Stimulated activated CD4-positive, alpha-beta T cell treated with anti-CD3 and anti-CD28 coated beads, Interleukin-15, amount 100 ng/mL, for 48 hours (primary cell): ENCODE data around the gene FAM98C.
"Not testable (repeated sequence)": the region's sequence is repeated elsewhere in the genome, so short reads cannot be mapped to it uniquely, and the experiment has no call there.

Source experiments
- DNase-seq, 2 donors: peaks; one replicate each; pipeline ENCODE4 v3.0.0-alpha.2; 2020; ENCODE audit warnings: low read depth in 2 of 2

FAM98C gene

DNA sequence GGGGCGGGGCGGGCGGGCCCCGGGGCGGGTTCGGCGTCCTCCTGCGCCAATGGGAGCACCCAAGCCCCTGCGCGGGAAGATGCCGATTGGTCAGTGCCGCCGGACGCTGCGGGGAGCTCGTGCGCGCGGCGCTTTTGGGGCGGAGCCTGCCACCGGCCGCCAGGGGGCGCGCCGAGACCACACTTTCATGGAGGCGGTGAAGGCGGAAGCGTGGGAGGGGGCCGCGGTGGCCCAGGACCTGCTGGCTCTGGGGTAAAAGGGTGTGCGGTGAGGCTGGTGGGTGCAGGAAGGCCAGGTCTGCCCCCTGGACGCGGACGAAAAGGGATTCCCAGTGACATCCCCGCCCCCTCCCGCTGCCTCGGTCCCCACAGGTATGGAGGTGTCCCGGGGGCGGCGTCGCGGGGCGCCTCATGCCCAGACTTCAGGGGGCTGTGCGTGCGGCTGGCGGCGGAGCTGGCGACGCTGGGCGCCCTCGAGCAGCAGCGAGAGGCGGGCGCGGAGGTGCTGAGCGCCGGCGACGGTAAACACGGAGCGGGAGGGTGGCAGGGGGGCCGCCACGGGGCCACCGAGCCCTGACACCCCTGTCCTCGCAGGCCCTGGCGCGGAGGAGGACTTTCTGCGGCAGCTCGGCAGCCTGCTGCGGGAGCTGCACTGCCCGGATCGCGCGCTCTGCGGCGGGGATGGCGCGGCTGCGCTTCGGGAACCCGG, at the start of gene FAM98C:
Gene FAM98C (plus strand): TSS at position 127 of the 708 bp plus-strand sequence. CDS start 61 bp downstream, at position 188.
- peak; percentile 95 to 96 for DNase-seq

DNA sequence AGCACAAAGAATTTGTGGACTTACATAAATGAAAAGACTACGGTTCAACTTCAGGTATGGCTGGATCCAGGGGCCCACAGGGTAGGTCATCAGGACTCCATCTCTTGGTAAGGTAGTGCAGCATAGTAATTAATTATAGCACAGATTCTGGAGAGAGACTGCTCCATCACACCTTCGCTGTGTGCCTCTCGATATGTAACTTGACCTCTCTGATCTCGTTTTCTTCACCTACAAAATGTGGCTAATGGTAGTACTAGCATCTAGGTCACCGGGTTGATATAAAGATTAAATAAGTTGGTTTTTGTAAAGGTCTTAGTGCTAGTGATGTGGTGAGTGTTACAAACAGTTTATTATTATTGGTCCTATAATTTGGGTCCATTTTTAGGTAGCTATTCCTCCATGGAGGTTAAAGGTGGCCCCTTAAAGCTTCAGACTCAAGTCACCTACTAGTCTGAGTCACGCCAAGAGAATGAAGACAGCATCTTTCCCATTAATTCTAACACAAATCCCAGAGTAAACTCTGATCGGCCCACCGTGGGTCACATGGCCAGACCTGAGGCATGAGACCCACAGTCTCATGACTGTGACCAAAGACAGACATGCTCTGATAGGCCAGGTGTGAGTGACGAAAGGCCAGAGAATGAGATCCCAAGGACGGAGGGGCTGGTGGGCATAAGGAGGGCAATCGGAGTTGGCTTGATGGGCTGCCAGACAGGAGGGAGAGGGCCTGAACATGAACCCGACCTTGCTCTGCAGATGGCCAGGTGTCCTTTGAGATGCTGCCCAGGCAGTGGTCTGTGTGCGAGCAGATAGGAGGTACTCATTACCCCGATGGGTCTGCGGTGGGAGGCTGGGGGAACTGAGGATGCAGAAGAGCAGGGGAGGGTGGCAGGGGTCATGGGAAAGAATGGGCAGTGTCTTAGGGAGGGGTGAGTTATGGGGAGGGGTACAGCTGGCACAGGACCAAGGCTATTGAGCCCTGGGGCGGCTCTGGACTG, 46.9 kb upstream of the FAM98C start:
- DNase-seq = no peak

DNA sequence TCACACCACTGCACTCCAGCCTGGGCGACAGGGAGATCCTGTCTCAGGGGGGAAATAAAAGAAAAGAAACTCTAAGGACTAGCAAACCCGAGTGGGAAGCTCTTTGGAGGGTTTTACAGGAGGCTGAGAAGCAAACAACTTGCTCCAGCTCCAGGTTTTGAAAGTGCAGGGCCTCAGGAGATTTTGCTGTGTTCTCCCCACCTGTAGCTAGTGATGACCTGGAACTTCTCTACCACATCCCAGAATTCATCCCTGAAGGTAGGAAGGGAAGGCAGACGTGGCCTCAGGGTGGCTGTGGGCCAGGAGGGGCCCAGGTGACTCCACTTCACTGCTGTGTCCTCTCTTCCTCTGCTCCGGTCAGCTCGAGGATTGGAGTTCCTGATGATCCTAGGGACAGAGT, 44.8 kb upstream of the FAM98C start:
- DNase-seq = no peak

DNA sequence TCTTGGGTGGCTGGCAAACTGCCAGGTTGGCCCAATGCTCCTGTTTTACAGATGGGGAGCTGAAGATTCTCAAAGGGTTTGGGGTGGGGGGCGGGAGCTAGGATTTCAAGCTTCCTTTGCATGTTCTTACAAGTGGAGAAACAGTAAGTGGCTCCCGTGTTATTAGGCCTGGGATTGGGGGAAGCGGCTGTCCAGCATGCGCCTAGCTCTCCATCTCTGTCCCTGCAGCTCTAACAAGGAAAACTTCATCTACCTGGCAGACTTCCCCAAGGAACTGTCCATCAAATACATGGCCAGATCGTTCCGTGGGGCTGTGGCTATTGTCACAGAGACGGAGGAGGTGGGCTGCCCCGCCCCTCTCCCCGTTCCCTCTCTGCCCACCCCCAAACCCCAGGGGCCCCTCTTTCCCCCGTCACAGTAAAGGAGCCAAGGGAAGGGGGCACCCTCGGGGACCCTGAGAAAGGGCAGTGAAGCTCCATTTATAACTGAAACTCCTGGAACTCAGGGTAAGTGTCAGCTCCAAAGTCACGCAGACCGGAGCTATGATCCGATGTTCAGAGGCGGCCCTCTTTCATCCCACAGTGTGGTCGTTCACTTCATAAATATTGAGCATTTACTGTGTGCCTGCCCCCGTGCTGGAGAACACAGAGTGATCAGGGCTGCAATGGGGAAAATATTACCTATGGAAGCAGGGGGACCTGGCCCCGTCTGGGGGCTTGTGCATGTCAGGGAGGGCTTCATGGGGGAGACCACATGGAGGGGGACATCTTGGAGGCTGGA, 43.5 kb upstream of the FAM98C start:
- no peak for DNase-seq

DNA sequence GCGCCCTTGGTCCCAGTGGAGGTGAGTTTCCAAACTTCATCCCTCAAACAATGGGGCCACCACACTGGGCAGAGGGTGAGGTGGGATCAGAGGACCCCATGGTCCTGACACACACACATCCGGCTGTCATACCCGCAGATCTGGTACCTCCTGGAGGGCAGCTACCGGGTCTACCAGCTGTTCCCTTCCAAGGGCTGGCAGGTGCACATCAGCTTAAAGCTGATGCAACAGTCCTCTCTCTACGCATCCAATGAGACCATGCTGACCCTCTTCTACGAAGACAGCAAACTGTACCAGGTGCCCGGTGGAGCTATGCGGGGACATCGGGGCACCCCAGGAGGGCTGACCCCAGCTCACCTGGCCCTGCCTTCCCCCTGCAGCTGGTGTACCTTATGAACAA, 42.5 kb upstream of the FAM98C start:
- DNase-seq = no peak

DNA sequence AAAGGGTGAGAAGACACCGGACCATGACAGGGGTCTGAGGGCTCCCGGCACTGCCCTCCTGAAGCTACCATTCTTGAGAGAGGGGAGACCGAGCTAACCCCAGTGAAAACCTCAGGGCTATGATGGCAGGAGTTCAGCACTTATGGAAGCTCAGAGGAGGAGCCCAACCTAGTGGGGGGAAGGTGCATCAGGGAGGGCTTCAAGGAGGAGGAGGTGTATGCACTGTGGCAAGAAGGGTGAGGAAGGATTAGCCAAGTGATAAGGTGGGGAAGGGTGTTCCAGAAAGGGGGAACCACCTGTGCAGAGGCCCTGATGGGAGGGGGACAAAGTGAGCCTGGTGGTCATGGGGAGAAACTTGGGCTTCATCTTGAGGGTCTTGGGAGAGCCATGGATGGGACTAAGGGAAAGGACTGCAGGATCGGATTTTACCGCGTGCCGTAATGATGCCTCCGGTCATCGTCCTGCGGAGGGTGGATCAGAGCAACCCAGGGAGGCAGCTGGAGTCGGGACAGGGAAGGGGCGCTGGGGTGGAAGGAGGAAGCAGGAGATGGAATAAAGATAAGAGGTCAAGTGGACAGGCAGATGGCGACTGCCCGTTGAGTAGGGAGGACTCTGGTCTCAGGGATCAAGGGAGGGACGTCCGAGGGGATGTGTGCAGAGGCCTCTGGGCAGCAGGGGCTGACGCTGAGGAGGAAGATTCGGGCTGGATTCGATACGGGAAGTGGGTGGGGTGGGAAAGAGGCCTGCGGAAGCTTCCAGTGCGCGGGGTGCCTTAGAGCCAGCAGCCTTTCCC, 41.9 kb upstream of the FAM98C start:
- no peak for DNase-seq

DNA sequence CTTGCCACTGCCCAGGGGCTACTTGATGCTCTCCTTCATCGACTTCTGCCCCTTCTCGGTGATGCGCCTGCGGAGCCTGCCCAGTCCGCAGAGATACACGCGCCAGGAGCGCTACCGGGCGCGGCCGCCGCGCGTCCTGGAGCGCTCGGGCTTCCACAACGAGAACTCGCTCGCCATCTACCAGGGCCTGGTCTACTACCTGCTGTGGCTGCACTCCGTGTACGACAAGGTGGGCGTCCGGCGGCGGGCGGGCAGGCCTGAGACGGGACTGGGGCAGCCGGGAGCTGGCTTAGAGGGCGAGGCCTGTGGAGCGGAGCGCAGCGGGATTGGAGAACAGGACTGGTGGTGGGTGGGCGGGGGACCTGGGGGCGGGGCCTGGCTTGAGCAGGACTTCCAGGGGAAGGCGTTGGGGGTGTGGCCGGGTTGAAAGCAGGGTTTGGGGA, 41.2 kb upstream of the FAM98C start:
- DNase-seq = peak; percentile 60 to 74

DNA sequence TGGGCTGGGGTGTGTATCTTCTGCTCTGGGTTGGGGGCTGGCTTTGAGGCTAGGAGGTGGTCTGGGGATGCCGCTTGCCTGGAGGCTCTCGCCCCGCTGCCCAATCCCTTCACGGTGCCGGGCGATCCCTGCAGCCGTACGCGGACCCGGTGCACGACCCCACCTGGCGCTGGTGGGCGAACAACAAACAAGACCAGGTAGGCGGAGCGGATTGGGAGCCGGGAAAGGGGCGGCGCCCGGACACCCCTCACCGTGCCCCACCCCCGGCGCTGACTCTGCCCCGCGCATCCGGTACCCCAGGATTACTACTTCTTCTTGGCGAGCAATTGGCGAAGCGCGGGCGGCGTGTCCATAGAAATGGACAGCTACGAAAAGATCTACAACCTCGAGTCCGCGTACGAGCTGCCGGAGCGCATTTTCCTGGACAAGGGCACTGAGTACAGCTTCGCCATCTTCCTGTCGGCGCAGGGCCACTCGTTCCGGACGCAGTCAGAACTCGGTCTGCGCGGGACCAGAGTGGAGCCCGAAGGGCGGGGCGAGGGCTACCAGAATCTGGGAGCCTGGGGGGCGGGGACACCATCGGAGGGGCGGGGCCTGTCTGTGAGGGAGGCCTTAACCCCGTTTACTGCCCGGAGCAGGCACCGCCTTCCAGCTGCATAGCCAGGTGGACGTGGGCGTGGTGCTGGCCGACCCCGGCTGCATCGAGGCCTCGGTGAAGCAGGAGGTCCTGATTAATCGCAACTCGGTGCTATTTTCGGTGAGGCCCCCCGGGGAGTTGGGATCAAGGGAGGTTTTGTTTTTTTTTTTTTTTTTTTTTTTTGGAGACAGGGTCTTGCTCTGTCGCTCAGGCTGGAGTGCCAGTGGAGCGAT, 40.6 kb upstream of the FAM98C start:
- DNase-seq = peak; percentile 81 to 92

DNA sequence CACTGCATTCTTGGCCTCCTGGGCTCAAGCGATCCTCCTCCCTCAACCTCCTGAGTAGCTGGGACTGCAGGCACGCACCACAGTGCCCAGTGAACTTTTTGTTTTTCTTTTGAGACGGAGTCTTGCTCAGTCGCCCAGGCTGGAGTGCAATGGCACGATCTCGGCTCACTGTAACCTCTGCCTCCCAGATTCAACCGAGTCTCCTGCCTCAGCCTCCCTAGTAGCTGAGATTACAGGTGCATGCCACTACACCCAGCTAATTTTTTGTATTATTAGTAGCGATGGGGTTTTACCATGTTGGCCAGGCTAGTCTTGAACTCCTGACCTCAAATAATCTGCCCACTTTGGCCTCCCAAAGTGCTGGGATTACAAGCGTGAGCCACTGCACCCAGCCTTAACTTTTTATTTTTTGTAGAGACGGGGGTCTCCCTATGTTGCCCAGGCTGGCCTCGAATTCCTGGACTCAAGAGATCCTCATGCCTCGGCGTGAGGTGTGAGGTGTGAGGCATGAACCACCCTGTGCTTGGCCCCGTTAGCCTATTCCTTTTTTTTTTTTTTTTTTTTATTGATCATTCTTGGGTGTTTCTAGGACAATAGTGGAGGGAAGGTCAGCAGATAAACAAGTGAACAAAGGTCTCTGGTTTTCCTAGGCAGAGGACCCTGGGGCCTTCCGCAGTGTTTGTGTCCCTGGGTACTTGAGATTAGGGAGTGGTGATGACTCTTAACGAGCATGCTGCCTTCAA, 39.8 kb upstream of the FAM98C start:
- not testable (repeated sequence) for DNase-seq

DNA sequence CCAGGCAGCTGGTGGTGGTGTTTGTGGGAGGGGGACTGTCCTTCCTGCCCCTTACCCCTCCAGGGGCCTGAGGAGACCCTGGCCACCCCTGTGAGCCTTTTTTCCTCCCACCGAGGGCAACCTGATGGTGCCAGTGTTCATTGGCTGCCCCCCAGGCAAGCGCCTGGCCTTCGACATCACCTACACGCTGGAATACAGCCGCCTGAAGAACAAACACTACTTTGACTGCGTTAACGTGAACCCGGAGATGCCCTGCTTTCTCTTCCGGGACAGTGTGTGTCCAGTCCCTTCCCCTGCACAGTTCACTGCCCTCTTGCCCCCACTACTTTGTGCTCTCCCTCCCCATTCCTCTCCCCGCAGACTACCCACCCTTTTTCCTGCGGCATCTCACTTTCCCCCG, 35.9 kb upstream of the FAM98C start:
- DNase-seq = no peak

DNA sequence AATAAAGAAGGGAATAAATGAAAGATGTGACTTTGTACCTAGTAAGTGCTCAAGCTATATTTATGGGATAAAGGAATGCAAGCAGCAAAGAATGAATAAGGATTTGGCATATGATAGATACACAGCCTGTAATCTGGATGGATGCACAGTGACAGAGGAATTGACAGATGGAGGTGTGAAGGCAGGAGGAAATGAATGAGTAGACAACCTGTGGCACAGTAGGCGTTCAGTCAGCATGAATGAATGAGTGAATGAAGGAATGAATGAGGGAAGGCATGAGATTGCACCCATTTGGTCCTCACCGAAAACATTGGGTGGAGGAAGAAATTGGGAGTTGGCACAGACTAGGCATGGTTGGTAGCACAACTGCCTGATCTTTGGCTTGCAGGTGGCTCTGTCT, 33.3 kb upstream of the FAM98C start:
- DNase-seq = no peak

DNA sequence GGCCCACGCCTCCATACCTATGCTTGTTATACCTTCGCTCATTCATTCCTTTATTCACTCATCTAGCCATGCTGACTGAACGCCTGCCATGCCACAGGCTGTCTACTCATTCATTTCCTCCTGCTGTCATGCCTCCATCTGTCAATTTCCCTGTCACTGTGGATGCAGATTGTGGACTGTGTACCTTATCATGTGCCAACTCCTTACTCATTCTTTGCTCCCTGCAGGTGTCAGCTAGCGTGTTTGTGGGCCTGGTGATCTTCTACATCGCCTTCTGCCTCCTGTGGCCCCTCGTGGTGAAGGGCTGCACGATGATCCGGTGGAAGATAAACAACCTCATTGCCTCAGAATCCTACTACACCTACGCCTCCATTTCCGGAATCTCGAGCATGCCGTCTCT, 32.6 kb upstream of the FAM98C start:
- DNase-seq = no peak

DNA sequence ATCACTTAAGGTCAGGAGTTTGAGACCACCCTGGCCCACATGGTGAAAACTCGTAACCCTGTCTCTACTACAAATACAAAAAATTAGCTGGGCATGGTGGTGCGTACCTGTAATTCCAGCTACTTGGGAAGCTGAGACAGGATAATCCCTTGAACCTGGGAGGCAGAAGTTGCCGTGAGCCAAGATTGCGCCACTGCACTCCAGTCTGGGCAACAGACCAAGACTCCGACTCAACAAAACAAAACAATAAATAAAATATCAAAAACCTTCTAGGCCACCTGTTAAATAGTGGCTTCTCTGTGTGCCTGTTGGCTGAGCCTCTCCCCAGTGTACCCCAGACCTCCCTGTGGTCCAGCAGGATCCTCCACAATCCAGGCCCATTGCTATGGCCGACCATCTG, 31.8 kb upstream of the FAM98C start:
- no peak for DNase-seq

DNA sequence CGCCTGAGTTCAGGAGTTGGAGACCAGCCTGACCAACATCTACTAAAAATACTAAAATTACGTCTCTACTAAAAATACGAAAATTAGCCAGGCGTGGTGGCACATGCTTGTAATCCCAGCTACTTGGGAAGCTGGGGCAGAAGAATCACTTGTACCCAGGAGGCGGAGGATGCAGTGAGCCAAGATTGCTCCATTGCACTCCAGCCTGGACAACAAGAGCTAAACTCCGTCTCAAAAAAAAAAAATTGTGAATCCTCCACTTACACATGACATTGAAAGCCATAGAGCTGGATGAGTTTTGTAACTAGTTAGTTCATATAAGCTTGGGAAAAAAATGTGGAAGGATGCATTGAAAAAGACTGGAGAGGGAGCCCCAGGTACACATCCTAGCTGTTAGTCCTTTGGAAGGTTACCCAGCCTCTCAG, 29.0 kb upstream of the FAM98C start:
- no peak for DNase-seq

DNA sequence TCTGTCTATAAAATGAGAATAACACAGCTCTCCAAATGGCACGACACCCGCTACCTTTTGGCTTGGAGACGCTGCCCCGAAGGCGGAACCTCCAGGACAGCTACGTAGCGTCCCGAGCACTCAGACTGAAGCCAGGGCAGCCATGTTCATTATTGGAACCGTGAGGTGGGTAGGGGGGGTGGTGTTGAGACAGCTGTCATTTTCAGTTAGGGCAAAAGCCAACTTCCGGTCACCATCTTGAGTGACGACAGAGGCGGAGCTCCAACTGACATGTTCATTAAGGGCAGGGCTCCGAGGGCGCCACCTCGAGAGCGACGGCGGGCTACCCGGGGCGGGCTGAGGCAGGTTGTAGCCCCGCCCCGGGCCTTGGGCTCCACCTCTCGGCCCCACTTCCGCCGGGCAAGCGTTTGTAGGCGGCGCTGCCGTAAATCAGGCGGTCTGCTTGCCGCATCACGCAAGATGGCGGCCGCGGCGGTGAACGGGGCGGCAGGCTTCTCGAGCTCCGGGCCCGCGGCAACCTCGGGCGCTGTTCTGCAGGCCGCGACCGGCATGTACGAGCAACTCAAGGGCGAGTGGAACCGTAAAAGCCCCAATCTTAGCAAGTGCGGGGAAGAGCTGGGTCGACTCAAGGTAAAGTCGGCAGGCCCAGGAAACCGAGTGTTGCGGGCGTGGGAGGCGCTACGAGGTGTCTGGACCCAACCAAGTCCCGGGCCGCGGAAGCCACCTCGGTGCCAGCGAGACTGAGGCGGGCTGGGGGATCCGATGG, 28.4 kb upstream of the FAM98C start, which contains the start of gene PSMD8:
Gene PSMD8 (plus strand): TSS at position 240 of the 766 bp plus-strand sequence. CDS start 31 bp downstream, at position 271.
- DNase-seq = peak; percentile 98

DNA sequence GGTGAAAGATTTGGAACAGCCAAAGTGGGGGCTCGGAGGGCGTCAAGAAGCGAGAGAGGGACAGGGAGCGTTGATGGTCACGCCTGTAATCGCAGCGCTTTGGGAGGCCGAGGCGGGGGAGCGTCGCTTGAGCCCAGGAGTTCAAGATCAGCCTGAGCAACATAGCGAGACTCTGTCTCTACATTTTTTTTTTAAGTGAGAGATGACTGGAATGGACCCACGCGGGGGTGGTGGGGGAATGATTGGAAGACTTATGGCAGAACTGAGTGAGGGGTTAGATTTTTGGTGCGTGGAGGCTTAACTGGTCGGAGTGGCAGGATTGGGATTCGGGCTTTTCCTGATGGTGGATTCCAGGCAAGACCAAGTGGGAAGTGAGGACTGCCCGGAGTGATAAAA, 27.8 kb upstream of the FAM98C start:
- DNase-seq = no peak

DNA sequence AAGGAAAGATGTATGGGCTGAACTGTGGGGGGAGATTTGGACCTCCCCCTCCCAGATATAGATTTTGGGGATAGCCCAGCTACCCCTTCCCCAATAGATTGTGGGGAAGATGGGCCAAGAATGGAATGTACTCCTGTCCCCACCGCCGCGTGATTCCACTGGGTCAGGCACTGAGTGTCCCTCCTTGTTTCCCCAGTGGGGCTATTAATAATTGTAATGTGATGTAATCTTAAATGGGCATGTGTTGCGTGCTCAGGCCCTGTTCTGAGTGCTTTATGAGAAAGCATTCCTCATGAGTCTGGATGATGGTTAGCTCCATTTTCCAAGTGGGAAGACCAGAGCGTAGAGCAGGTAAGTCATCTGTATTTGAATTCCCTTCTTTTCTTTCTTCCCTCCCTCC, 27.1 kb upstream of the FAM98C start:
- DNase-seq = no peak

DNA sequence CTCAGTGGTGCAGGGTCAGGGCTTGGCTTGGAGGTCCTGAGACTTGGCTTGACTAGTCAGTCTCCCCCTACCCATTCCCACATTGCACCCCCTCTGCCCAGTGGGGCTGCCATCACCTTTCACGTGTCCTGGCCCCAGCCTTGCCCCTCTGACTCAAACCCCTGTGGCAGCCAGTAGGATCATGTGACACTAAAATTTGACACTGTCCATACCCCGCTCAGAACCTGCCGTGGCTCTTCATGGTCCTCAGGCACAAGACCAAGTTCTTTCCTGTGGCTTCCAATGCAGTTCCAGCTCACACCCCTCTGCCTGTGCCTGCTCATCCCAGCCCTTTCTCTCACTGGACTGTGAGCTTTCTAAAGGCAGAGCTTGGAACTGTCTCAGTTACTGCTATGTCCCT, 26.3 kb upstream of the FAM98C start:
- DNase-seq = no peak

DNA sequence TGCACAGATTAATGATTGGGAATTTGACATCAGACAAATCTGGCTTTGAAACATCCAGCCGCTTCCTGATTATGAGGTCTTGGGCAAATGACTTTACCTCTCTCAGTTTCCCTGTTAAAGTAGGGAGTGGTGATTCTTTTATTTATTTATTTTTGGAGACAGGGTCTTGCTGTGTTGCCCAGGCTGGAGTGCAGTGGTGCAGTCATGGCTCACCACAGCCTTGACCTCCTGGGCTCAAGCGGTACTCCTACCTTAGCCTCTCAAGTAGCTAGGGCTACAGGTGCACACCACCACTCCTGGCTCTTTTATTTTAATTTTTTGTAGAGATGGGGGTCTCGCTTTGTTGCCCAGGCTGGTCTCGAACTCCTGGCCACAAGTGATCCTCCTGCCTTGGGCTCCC, 25.8 kb upstream of the FAM98C start:
- DNase-seq = no peak
